DMS114 treated with DMSO at 0.1 percent for 48 hours (cell line): ENCODE measurements around the gene PACRG.
A peak's percentile ranks its signal among the peaks of the same experiment; 100 is the strongest.

Experiments
- DNase-seq: peaks from one replicate; lab custom pipeline; 2025; ENCODE audit not compliant: unreplicated experiment; lab: John Stamatoyannopoulos, UW

PACRG gene

DNA sequence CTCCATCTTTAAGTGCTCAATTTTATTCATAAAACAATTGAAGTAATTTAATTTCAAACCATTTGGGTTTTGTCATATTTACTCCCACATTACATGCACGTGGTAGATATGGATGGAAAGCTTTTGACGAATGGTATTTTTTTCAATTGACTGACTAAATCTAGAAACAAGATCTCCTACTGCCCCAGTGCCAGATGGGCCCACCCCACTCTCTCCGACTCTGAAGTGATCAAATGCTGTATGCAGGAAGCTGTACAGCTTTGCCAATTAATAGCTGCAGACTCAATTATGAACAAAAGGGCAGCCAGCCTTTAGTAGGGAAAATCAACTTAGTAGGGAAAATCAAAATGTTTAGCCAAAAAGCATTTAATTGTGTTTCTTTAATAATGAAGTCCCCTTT, 46.2 kb downstream of the PACRG start:
- no peak for DNase-seq

- no peak for DNase-seq
Observed at GRCh38 chr6:162777091-162777490, 49.3 kb downstream of the PACRG start.

DNA sequence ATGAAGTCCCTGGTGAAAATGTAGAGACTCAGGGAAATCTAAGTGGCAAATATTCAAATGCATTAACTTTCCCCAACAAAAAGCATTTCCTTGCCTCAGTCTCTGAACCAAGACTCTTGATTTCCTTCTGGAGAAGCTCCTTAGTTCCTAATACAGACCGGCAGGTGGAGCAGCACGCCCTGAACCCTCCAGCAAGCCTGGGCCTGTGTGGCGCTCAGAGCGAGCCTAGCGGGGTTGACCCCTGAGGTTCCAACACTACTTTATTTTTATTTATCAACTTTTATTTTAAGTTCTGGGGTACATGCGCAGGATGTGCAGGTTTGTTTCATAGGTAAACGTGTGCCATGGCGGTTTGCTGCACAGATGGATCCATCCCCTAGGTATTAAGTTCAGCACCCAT, 50.8 kb downstream of the PACRG start:
- DNase-seq: no peak

DNA sequence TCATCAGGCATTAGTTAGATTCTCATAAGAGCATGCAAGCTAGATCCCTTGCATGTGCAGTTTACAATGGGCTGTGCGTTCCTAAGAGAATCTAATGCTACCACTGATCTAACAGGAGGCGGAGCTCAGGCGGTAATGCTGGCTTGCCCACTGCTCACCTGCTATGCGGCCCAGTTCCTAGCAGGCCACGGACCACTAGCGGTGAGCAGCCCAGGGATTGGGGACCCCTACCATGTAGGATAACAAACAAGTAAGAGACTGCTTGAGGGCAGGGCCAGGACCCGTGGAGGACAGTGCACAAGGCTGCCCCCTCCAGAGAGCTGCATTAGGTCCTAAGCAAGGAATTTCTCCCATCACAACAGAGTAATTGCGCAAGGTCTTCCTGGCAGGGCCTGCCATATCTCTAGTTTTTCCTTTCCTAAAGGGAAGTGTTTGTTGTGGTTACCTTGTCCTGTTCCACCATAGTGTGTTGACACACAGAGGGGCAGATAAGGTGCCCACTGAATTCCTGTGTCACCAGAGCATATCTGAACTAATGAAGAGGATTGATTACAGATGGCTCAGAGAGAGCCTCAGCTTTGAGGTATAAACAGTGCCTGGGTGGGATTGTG, 58.0 kb downstream of the PACRG start:
- DNase-seq: no peak

DNA sequence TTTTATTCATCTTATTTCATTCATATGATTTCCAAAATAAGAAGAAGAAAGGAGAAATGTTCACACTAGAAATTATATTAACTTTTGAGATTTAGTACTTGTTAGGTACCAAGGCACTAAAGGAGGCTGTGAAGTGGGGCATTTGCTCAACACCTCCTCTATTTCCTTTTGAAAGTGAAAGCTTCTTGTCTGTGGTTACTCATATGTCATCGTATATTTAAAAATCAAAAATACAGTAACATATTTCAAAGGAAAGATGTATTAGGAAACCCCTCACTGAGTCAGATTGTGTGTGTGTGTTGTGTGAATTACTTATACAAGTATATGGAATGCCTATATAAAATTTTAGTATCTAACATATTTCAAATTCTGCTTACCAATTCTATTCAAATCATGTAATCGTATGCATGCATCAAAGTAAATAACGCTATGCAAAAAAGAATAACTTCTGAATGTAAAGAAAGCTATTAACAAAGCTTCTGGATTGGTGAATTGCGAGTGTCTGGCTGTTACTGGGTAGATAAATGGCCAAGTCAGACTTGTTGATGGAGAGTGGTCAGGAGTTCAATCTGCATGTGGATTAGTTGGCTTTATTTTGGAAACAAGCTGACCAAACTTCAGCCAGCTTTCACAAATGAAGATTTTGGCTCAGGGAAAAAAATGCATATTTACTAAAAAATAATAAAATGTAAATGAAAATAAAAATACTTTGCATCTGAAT, 70.9 kb downstream of the PACRG start:
- DNase-seq: no peak

DNA sequence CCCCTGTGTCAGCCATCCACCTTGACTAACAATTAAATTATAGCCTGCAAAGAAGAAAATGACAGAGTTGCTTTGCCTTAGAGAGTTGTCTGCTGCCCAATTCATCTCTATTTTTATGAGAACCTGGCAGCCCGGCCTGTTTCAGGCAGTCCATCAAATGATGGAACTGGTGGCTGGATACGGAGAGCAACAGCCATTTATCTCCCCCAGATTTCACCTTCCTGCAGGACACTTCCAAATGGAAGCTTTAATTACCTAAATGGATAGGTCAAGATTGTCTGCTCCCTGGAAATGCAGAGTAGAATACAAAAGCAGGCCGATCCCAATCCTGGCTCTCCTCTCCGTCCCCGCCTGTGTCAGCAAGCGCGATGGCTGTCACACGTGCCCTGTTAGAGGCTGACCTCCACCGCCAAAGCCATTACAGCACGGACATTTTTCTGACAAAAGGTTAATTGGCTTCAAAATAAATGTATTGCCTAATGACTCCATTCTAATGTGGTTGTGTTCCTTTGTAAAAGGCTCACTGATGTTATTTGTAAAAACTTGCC, 86.7 kb downstream of the PACRG start:
- DNase-seq: no peak

GRCh38 chr6:162817196-162817595, 89.4 kb downstream of the PACRG start:
- DNase-seq: no peak

- no peak for DNase-seq
Observed at GRCh38 chr6:162819284-162819683, 91.5 kb downstream of the PACRG start.

- no peak for DNase-seq
Observed at GRCh38 chr6:162821102-162821501, 93.3 kb downstream of the PACRG start.

- no peak for DNase-seq
Observed at GRCh38 chr6:162825597-162825996, 97.8 kb downstream of the PACRG start.

GRCh38 chr6:162829013-162829742, 101.4 kb downstream of the PACRG start:
- no peak for DNase-seq

DNA sequence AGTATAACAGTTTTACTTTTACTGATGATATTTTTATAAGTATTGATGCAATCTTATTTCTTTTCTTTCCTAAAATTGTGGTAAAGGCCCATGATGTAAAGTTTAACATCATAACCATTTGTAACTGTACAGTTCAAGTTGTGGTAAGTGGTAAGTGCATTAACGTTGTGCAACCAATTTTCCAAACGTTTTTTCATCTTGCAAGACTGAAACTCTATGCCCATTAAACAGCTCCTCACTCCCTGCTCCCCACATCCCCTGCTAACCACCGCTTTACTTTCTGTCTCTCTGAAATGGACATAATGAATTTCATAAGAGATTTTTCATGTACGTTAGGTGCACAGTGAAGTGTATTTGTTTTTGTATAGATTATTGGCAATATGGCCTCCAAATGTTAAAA, 106.0 kb downstream of the PACRG start:
- DNase-seq: no peak

DNA sequence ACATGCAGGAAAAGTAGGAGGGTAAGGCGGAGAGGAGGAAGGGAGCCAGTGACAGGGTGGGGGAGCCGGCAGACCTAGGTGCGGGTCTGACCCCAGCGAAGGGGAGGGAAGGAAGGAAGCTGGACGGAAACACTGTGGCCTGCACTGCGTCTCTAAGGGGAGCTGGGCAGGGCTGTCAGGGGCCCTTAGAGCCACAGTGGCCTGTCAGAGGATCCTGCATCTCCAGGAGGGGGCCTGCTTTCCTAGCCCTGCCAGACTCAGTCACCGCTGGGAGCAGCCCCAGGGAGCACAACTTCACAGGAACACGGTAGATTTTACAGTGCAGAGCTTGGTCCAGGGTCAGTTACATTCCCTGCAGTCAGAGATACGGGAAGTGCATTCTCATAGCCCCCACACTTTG, 118.2 kb downstream of the PACRG start:
- no peak for DNase-seq

DNA sequence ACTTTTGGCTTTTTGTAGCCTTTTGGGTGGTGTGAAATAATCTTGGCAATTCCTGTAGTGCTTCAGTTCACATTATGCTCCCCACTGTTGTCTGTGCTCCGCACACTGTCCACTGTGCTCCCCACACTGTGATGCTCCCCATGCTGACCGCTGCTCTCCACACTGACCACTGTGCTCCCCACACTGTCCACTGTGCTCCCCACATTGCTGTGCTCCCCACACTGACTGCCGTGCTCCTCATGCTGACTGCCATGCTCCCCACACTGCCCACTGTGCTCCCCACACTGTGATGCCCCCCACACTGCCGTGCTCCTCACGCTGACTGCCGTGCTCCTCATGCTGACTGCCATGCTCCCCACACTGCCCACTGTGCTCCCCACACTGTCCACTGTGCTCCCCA, 118.9 kb downstream of the PACRG start:
- no peak for DNase-seq

DNA sequence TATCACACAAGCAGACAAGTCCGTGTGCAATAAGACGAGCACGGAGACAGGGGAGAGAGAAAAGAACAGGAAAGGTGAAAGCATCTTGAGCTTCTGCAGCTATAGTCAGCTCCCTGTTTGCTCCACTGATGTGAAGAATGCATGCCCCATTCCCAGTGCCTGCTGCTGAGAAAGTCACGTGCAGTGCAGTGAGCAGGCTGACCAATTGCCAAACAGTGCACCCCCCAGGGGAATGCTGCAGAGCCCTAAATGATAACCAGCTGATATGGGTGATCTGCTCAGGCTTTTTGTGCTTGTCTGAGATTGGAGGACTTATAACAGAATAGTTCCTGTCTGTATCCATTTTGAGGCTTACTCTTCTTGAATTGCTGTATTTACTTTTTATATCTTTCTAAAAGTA, 121.5 kb downstream of the PACRG start:
- no peak for DNase-seq

- DNase-seq: no peak
Observed at GRCh38 chr6:162852192-162852591, 124.4 kb downstream of the PACRG start.

DNA sequence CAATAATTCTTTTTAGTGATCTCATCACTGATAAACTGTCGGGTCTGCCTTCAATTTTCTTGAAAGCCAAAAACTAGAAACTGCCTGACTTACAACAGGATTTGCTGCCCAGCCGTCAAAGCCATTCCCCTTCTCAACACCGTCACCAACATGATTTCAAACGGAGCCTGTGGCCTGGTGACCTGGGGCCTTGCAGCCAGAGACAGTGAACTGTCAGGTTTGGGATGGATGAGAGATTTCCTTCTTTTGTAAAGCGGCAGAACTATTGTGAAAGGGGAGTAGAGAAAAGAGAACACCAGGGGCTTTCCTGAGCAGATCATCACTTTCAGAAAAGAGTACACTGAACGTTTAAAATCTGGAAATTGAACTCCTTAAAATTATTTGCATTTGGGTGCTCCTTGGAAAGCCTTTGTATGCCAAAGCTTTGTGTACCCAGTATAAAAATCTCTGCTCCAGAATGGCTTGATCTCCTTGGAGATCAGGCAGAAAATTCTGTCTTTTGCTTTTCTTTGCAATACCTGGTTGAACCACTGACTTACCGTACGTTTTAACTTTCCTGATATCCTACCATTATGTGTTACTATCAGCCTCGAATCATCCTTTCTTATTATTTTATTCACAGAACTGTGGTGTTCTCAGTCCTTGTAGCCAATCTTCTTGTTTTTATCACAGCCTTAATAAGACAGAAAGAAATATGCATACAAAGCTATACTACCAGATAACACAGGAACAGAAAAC, 125.2 kb downstream of the PACRG start:
- DNase-seq: no peak

DNA sequence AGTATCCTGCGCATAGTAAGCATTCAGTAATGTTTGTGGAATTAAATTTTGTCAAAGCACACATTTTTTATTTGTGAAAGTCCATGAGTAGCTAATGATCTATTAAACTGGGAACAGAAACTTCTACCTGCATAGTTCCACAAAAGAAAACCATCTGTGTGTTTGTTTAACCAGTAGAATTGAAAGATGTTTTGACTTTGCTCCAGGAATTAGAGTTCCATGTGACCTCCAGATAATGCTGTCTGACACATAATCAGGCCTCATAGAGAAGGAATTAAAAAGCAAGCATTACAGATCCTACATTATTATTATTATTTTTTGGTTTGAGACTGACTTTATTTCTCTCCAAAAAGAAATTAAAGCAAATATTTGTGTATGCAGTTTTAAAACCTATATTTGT, 126.5 kb downstream of the PACRG start:
- no peak for DNase-seq

DNA sequence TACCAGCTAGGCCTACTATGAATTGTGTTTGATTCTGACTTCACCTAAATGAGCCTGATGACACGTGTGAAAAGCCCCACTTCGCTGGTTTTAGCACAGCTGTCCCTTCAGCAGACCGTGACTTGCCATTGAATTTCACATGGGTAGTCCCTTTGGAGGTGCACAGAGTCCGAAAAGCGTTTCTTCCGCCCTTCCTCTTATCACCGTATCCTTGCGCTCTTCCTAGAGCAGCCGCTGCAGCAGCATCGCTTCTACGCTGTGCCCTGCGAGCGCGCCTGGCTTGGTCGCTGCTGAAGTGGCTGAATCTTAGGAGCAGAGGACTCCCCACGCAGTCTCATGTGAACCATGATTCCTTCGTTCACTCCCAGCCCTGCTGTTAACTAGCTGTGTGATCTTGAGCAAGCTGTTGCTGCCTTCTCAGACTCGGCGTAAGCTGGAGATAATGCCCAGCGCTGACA, 127.0 kb downstream of the PACRG start:
- DNase-seq: no peak

- DNase-seq: peak; percentile 27
Observed at GRCh38 chr6:162856885-162857284, 129.1 kb downstream of the PACRG start.

DNA sequence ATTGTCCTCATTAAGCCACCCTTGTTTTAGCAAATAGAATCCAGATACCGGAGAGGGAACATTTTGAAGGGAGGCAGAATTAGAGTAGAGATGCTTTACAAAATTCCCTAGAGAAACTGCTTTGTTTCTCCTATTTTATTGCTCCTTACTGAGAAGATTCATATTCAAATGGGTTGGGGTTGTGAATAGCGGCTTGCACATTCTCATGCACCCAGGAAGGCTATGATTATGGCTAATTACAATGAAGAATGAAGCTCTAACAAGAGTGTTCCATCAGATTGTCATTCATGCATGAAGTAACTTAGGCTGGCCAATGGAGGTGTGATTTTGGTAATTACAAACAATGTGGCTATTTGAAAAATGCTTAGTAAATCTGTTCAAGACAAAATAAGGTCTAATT, 129.6 kb downstream of the PACRG start:
- DNase-seq: no peak
